GM19438 (cell line): ENCODE measurements around the gene COQ6.
"Not testable (repeated sequence)": the region's sequence is repeated elsewhere in the genome, so short reads cannot be mapped to it uniquely, and the experiment has no call there.

Experiments
- ATAC-seq: cut with Tn5 transposase; IDR thresholded peaks from one replicate; pipeline ENCODE4 v1.9.1; 2021; ENCODE audit warnings: low read depth; ENCODE audit not compliant: unreplicated experiment

The COQ6 gene

DNA sequence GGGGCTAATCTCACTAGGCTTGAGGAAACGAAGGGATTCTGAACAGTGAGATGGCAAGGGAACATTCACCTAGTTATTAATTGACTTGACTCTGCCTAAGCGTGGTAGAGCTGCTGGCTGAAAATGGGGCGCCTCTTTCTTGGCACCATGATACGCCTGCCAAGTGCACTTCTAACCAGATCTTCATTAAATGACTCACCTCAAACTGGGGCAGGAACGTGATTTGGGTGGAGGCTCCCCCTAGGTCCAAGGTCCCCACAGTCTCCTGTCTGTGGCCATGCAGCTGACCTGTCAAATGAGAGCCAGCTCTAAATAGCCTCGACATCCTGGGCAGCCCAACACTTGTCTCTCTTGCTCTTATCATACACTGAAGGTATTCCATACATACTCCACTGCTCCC lies 26.0 kb downstream of the COQ6 start:
- no peak for ATAC-seq

DNA sequence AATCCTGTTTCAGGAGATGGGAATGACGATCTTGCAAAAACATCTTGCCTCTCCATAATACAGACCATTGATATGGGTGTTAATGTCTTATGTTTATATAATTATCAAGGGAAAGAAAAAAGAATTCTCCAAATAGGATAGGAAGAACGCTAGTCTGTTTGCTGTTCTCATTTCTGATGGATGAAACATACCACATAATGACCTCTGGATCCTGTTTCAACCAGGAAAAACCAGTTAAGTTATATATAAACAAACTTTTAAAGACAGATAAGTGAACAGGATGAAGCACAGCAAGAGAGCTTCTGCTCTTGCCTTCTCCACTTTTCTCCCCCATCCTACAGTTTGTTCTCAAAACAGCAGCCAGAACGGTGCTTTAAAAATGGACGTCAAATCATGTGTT lies 27.8 kb downstream of the COQ6 start:
- ATAC-seq = no peak

DNA sequence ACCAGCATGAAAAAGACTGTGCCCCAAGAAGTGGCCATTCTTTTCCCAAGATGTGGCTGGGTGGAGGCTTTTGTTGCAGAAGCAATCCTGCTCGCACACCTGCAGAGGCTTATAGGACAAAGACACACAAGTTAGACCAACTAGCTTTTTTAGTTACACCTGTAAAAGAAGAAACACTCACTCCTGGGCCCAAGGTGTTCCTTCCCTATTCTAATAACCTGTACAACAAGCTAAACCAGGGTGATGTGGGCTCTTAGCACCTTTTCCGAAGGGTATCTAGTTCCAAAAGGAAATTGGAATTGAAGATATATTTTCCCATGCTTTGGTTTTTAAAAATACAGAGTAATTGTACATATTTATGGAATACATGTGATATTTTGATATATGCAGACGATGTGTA lies 38.0 kb downstream of the COQ6 start:
- no peak for ATAC-seq

DNA sequence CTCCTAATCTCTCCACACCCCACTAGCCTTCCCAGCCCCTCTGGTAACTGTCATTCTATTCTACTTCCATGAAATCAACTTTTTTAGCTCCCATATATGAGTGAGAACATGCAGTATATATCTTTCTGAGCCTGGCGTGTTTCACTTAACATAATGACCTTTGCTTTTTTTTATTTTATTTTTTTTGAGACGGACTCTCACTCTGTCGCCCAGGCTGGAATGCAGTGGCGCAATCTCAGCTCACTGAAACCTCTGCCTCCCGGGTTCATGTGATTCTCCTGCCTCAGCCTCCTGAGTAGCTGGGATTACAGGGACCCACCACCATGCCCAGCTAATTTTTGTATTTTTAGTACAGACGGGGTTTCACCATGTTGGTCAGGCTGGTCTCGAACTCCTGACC lies 38.6 kb downstream of the COQ6 start:
- ATAC-seq = not testable (repeated sequence)

DNA sequence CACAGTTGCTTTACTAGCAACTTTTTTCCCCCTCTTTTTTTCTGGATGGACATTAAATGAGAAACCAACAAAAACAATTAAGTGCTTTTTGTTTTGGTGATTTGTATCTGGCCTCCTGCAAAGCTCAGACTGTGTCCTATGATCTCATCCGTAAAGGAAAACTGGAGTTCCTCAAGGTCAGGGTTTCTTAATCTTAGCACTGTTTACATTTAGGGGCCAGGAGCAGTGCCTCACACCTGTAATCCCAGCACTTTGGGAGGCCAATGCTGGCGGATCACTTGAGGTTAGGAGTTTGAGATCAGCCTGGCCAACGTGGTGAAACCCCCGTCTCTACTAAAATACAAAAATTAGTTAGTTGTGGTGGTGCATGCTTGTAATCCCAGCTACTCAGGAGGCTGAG lies 41.0 kb downstream of the COQ6 start:
- no peak for ATAC-seq

DNA sequence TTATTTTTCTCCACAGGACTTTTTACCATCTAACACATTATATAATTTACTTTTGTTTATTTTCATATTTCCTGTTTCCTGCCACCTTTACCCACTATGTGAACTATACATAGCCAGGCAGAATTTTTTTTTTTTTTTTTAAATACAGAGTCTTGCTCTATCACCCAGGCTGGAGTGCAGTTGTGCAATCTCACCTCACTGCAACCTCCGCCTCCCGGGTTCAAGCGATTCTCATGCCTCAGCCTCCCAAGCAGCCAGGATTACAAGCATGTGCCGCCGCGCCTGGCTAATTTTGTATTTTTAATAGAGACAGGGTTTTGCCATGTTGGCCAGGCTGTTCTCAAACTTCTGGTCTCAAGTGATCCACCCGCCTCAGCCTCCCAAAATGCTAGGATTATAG lies 44.8 kb downstream of the COQ6 start:
- ATAC-seq = not testable (repeated sequence)

DNA sequence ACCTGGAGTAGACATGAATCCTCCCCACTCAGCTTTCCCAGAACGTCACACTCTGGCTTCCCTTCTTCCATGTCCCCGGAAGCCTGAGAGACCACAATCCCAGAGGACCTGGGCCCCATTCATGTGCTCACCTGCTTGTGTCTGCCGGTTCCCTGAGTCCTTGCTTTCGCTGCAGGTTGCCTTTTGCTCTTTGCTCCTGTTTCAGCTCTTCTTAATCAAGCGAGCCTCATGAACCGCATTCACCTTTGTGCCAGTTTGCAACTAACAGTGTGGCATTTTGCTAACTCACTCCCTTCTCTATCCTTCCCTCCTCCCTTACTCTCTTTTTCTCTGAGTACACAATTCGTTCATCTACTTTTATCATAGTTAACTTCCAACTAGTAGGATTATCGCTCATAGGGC lies 45.9 kb downstream of the COQ6 start:
- ATAC-seq = no peak

DNA sequence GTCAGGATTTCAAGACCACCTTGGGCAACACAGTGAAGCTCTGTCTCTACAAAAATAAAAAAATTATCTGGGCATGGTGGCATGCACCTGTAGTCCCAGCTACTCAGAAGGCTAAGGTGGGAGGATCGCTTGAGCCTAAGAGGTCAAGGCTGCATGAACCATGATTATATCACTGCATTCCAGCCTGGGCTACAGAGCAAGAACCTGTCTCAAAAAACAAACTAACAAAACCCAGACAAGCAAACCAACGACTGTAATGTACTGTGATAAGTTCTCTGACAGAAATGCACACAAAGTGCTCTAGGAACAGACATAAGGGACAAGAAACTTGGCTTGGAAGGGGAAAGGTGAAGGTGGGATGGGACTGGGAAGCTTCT lies 46.6 kb downstream of the COQ6 start:
- ATAC-seq = no peak

DNA sequence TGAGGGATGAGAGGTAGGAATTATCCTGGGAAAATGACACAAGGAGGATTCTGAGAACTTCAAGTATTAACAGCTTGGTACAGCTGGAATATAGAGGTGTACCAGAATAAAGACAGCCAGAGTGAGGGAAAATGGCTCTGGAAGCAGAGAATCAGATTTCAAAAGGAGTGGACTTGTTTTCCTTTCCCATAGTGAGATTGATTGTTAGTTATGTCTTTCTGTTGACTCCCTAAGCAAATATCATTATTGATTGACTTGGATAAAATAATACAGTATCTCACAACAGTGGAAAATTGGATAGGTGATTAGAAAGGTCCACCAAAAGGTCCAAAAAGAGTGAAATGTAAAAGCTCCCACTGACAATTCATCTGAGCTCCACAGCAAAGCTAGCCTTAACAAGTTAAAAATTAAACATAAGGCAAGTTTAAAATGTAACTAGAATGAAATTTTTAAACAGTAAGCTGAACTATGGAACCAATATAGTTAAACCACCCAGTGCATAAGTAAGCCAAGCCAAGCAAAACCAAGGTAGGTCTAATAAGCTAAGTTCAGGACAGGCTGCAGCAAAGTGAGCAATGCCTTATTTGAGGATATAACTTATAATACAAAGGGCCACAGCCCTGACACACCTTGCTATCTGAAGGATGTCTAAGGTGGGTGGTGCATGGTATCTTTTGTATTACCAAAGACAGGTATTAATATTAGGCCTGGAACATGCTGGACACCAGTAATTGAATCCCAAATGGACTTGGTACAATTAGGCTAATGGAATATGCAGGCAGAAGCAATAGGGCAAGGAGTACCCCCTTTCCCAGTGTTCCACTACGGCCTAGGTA lies 47.2 kb downstream of the COQ6 start:
- ATAC-seq = no peak

DNA sequence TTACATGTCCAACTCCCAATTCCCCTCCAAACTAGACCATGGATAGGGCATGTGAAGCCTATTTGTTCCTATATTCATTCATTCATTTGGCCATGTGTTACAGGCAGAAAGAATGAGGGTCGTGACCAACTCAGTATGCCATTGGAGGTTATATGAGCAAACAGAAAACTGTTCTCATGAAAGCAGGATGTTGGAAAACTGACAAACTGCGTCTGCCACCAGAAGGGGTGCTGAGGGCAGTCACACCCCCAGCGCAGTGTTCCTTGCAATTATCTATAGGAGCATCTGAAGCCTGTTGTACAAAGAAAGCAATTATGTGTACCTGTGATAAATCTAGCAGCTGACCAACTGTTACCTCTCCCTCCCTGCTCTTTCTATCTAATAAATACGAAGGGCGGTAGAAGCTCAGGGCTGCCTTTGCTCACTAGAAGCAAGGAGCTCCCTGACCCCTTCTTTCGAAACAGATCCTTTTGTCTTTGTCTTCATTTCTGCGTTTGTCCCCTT lies 47.9 kb downstream of the COQ6 start:
- no peak for ATAC-seq

DNA sequence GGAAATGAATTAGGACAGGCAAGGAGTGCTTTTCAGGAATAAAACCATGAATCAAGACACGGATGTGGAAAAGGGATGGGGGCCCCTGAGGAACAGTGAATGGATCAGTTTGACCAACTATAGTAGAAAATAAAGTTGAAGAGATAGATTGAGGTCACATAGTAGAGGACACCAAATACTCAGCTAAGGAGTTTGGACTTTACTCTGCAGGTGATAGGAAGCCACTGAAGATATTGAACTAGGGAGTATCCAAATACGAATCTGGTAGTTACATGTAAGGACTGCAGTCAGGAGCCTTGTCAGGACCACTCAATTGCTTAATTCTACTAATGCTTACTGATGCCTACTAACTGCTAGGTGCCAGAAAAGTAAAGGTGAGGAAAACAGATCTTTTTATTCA lies 48.6 kb downstream of the COQ6 start:
- ATAC-seq = no peak

DNA sequence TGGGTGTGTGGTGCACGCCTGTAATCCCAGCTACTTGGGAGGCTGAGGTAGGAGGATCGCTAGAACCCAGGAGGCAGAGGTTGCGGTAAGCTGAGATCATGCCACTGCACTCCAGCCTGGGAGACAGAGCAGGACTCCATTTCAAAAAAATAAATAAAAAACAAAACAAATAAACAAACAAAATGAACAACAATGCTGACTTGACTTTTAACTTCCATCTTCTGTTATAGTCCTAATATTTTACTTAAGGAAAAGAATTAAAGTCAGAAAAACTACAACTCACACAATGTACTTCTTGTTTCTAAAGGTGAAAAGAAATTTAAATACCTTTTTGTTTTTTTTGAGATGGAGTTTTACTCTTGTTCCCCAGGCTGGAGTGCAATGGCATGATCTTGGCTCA lies 55.6 kb downstream of the COQ6 start:
- not testable (repeated sequence) for ATAC-seq

DNA sequence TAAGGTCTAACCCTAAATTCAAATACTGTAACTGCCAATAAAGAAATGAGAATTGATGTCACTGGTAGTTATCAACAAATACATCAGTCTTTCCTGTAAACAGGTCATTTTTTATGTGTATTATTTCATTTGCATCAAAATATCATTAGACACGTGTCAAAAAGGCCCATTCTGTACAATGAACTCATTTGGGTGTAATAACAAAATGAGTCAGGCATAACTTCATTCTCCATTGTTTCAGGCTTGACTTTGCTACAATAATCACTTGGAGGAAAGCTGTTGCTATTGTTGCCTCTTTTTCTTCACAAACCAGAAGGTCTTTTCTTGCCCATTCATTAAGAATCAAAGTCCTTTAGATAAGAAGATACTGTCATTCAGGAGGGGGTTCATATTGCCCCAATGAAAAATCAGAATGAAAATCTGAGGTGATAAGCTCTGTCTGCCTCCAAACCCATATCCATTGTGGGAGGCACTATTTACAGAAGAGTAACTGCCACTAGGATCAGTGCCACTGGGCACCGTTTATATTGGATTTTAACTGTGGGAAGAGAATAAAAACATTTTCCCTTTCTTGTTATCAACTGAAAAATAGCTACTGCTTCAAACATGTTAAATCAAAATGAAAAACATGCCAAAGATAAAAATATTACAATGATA lies 58.9 kb downstream of the COQ6 start:
- no peak for ATAC-seq
